ENCODE measurements around the gene PSMF1.

The PSMF1 gene

DNA sequence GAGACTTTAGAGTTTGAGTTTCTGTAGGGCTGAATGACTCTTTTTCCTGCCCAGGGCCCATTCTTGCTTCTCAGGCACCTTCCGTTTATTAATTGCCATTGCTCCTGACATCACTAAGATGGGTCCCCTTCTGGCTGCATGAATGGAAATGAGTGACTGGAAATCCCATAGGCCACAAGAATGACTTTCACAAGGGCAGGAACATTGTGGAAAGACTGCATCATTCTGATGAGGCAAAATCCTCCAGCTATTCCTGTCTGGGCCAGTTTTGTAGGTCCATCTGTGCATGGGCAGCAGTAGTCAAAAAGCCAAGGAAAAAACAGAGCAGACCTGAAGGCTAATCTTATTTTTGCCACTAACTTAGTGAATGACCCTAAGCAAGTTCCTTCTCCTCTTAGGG lies 47.1 kb downstream of the PSMF1 start:
- Histone ChIP-seq H3K4me1 (ENCODE audit: insufficient read depth, low read length, severe bottlenecking) (peaks cover 9% of the 10 kb centered on the region), H3K9ac (ENCODE audit: low read length) (no peak overlapping the region), H3K27ac (ENCODE audit: low read depth, low read length, poor library complexity, severe bottlenecking) (no peak overlapping the region), H3K4me3 (ENCODE audit: low read depth, low read length, poor library complexity, severe bottlenecking) (no peak overlapping the region), H3K36me3 (ENCODE audit: insufficient read depth, low read length) (peaks cover 88% of the 10 kb centered on the region), H2AFZ (ENCODE audit: low read length) (no peak overlapping the region), H3K9me2 (ENCODE audit: low read depth, low read length) (no peaks in the 10 kb centered on the region), H3K79me2 (ENCODE audit: insufficient read depth, low read length) (no peaks in the 10 kb centered on the region), H3K9me3 (ENCODE audit: low read length) (no peaks in the 10 kb centered on the region), H3F3A (ENCODE audit: insufficient read depth, low read length) (no peaks in the 10 kb centered on the region), H4K20me1 (ENCODE audit: insufficient read depth, low read length) (no peaks in the 10 kb centered on the region), H3K4me2 (ENCODE audit: low read length) (no peak overlapping the region), H3K27me3 (ENCODE audit: insufficient read depth, low read length) (no peaks in the 10 kb centered on the region)
- TF ChIP-seq EZH2 (IDR thresholded peaks at IDR 0.05; ENCODE audit: borderline replicate concordance, low read length) = no peak
- no peak for TF ChIP-seq CTCF (IDR thresholded peaks at IDR 0.05; ENCODE audit: low read length)

DNA sequence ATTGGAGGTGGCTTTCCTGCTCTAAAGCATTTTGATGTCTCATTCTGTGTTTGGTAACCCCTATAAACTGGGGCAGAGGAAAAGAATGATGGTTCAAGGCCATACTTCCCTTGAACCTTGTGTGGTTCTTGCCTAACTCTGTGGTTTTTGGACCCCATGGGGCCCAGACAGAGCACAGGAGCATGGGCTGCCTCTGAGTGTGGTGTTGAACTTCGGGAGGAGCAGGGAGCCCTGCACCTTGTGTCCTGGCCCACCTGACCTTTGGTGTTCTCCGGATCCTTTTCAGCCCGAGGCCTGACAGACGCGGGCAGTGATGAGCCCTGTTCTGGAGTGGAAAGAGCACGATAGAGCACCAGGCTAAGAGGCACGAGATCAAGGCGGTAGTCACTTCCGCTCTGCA lies 47.5 kb downstream of the PSMF1 start:
- Histone ChIP-seq H3K4me3 (ENCODE audit: low read depth, low read length, poor library complexity, severe bottlenecking) (no peak overlapping the region), H2AFZ (ENCODE audit: low read length) (no peak overlapping the region), H4K20me1 (ENCODE audit: insufficient read depth, low read length) (no peaks in the 10 kb centered on the region), H3K79me2 (ENCODE audit: insufficient read depth, low read length) (no peaks in the 10 kb centered on the region), H3K9ac (ENCODE audit: low read length) (no peak overlapping the region), H3K27me3 (ENCODE audit: insufficient read depth, low read length) (no peaks in the 10 kb centered on the region), H3K36me3 (ENCODE audit: insufficient read depth, low read length) (peaks cover 87% of the 10 kb centered on the region), H3K4me1 (ENCODE audit: insufficient read depth, low read length, severe bottlenecking) (peaks cover 9% of the 10 kb centered on the region), H3K27ac (ENCODE audit: low read depth, low read length, poor library complexity, severe bottlenecking) (no peak overlapping the region), H3F3A (ENCODE audit: insufficient read depth, low read length) (no peaks in the 10 kb centered on the region), H3K9me3 (ENCODE audit: low read length) (no peaks in the 10 kb centered on the region), H3K9me2 (ENCODE audit: low read depth, low read length) (no peaks in the 10 kb centered on the region), H3K4me2 (ENCODE audit: low read length) (no peak overlapping the region)
- no peak for TF ChIP-seq EZH2 (IDR thresholded peaks at IDR 0.05; ENCODE audit: borderline replicate concordance, low read length)
- no peak for TF ChIP-seq CTCF (IDR thresholded peaks at IDR 0.05; ENCODE audit: low read length)

DNA sequence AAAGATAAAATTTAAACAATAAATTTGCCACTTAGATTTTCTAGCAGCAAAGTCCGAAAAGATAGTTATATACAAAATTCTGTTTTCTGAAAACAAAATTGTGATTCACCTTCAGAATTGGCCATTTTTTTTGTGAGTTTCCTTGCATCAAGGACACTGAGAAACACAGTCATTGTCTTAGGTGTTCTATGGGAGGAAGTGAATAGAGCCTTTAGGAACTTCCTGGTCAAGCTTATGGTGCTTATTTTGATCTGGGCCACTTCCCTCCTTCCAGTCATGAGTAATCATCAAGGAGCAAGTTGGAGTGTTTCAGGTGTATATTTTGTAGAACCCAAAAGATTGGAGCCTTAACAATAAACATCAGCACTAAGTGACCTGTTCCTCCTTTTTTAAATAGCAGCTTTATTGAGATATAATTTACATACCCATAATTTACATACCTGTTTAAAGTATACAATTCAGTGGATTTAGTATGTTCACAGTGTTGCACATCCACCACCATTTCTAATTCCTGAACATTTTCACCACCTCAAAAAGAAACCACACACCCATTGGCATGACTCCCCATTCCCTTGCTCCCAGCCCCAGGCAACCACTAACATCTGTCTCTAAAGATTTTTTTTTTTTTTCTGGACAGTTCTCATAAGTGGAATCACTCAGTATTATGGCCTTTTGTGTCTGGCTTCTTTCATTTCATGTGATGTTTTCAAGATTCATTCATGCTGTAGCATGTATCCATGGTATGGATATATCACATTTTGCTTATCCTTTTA lies 48.7 kb downstream of the PSMF1 start:
- Histone ChIP-seq H3K4me2 (ENCODE audit: low read length) (no peak overlapping the region), H3F3A (ENCODE audit: insufficient read depth, low read length) (no peaks in the 10 kb centered on the region), H3K4me1 (ENCODE audit: insufficient read depth, low read length, severe bottlenecking) (peaks cover 9% of the 10 kb centered on the region), H2AFZ (ENCODE audit: low read length) (no peak overlapping the region), H4K20me1 (ENCODE audit: insufficient read depth, low read length) (no peaks in the 10 kb centered on the region), H3K9me2 (ENCODE audit: low read depth, low read length) (no peaks in the 10 kb centered on the region), H3K36me3 (ENCODE audit: insufficient read depth, low read length) (peaks cover 84% of the 10 kb centered on the region), H3K4me3 (ENCODE audit: low read depth, low read length, poor library complexity, severe bottlenecking) (no peak overlapping the region), H3K79me2 (ENCODE audit: insufficient read depth, low read length) (no peaks in the 10 kb centered on the region), H3K9ac (ENCODE audit: low read length) (no peak overlapping the region), H3K27ac (ENCODE audit: low read depth, low read length, poor library complexity, severe bottlenecking) (no peak overlapping the region), H3K27me3 (ENCODE audit: insufficient read depth, low read length) (no peaks in the 10 kb centered on the region), H3K9me3 (ENCODE audit: low read length) (no peaks in the 10 kb centered on the region)
- TF ChIP-seq CTCF (IDR thresholded peaks at IDR 0.05; ENCODE audit: low read length) (no peak), EZH2 (IDR thresholded peaks at IDR 0.05; ENCODE audit: borderline replicate concordance, low read length) (no peak)

Data from OCI-LY1 (cell line).